ENCODE results near the gene DGUOK.

Gene DGUOK

DNA sequence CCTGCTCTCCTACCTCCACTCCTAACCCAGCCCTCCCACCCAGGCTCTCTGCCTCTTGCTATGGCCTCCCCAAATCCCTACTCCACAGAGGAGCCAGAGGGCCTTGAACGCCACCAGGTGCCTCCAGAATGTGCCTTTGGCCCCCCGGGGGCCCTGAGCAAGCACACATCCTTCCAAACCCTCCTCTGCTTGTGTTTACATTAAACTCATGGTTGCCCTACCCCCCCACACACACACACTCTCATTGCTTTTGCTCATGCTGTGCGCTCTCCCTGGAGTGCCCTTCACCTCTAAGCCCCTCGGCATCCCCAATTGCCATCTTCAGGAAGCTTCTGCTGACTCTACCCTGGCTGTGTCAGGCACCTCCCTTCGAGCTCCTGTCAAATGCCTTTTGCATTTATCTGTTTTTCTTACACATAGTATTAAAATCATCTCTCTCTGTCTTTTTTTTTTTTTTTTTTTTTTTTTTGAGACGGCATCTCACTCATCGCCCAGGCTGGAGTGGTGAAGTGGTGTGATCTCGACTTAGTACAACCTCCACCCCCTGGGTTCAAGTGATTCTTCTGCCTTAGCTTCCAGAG, 41.8 kb downstream of the DGUOK start:
- Mint-ChIP-seq H3K27me3 (no peaks in the 10 kb centered on the region), H3K36me3 (ENCODE audit: low read depth) (no peaks in the 10 kb centered on the region), H3K4me3 (no peak overlapping the region), H3K9me3 (no peaks in the 10 kb centered on the region), H3K27ac (no peak overlapping the region), H3K4me1 (ENCODE audit: low read depth) (peaks cover 72% of the 10 kb centered on the region)
- DNase-seq: no peak

- Mint-ChIP-seq H3K4me3 (no peak overlapping the region), H3K9me3 (no peaks in the 10 kb centered on the region), H3K4me1 (ENCODE audit: low read depth) (peaks cover 63% of the 10 kb centered on the region), H3K36me3 (ENCODE audit: low read depth) (no peaks in the 10 kb centered on the region), H3K27me3 (no peaks in the 10 kb centered on the region), H3K27ac (no peak overlapping the region)
- no peak for DNase-seq
Measured at GRCh38 chr2:73969356-73969755, 42.7 kb downstream of the DGUOK start.

- Mint-ChIP-seq H3K36me3 (ENCODE audit: low read depth) (no peaks in the 10 kb centered on the region), H3K27me3 (no peaks in the 10 kb centered on the region), H3K4me3 (peak overlapping the region; percentile 67), H3K27ac (peak overlapping the region; percentile 90), H3K9me3 (no peaks in the 10 kb centered on the region), H3K4me1 (ENCODE audit: low read depth) (peaks cover 55% of the 10 kb centered on the region)
- no peak for DNase-seq
Measured at GRCh38 chr2:73970141-73970803, 43.6 kb downstream of the DGUOK start.

- DNase-seq: peak; percentile 53
- H3K4me3 Mint-ChIP-seq: peak overlapping the region; percentile 67
- H3K4me1 Mint-ChIP-seq (ENCODE audit: low read depth): peaks cover 61% of the 10 kb centered on the region
- no peaks in the 10 kb centered on the region for H3K27me3 Mint-ChIP-seq
- H3K27ac Mint-ChIP-seq: peak overlapping the region; percentile 90
- no peaks in the 10 kb centered on the region for H3K9me3 Mint-ChIP-seq
- H3K36me3 Mint-ChIP-seq (ENCODE audit: low read depth): no peaks in the 10 kb centered on the region
Measured at GRCh38 chr2:73970850-73971471, 44.3 kb downstream of the DGUOK start.

DNA sequence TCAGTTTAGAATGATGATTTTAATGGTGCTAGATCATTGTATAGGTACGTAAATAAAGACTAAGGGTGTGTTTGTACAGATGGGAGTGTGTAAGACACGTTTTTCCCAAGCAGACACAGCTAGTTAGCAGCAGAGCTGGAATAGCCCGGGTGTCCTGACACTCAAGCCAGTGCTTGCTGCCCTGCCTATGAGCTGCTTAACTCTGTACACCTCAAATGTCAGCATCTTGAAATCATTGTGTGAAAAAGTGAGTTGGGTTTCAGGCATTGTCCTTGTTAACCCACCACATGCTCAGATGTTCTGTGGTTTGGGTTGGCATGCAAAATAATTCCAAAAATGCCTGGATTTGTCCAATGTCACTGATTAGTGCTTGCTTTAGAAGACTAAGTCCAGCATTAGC, 45.0 kb downstream of the DGUOK start:
- H3K4me3 Mint-ChIP-seq: peak overlapping the region; percentile 67
- no peak for DNase-seq
- peak overlapping the region; percentile 90 for H3K27ac Mint-ChIP-seq
- H3K9me3 Mint-ChIP-seq: no peaks in the 10 kb centered on the region
- H3K27me3 Mint-ChIP-seq: no peaks in the 10 kb centered on the region
- no peaks in the 10 kb centered on the region for H3K36me3 Mint-ChIP-seq (ENCODE audit: low read depth)
- peaks cover 67% of the 10 kb centered on the region for H3K4me1 Mint-ChIP-seq (ENCODE audit: low read depth)

DNA sequence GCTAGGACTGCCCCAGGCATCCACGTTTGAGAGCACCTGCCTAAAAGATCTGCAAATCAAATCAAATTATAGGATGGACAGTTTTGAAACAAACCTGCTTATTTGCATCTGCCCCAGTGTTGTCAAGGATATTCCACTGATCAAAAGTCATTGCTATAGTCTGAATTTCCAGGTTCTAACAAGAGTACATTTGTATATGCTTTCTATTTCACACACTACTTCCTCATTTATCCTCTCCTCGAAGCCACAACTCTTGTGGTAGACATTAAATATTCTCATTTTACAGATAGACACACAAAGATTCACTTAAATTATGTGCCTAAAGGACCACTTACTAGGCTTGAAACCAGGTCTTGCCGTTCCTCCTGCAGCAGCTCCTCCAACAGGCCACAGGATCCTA, 46.2 kb downstream of the DGUOK start:
- H3K27me3 Mint-ChIP-seq: no peaks in the 10 kb centered on the region
- no peak overlapping the region for H3K4me3 Mint-ChIP-seq
- no peaks in the 10 kb centered on the region for H3K9me3 Mint-ChIP-seq
- H3K27ac Mint-ChIP-seq: no peak overlapping the region
- peaks cover 73% of the 10 kb centered on the region for H3K4me1 Mint-ChIP-seq (ENCODE audit: low read depth)
- H3K36me3 Mint-ChIP-seq (ENCODE audit: low read depth): no peaks in the 10 kb centered on the region
- DNase-seq: no peak

GRCh38 chr2:73975731-73976130, 49.1 kb downstream of the DGUOK start:
- no peak overlapping the region for H3K27ac Mint-ChIP-seq

DNA sequence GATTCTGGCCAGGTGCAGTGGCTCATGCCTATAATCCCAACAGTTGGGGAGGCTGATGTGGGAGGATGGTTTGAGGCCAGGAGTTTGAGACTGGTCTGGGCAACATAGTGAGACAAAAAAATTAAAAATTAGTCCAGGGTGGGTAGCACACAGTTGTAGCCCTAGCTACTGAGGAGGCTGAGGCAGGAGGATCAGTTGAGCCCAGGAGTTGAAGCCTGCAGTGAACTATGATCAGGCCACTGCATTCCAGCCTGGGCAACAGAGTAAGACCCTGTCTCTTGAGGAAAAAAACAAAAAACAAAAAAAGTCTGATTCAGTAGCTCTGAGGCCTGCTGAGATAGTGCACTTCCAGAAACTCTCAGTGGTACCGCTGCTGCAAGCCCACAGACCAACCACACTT, 50.1 kb downstream of the DGUOK start:
- Mint-ChIP-seq H3K27me3 (no peaks in the 10 kb centered on the region), H3K36me3 (ENCODE audit: low read depth) (no peaks in the 10 kb centered on the region), H3K9me3 (no peaks in the 10 kb centered on the region), H3K4me3 (no peak overlapping the region), H3K4me1 (ENCODE audit: low read depth) (peaks cover 80% of the 10 kb centered on the region), H3K27ac (peak overlapping the region; percentile 63)
- no peak for DNase-seq

More at GRCh38 chr2:73975731-73976130, 49.1 kb downstream of the DGUOK start:
- no peaks in the 10 kb centered on the region for H3K36me3 Mint-ChIP-seq (ENCODE audit: low read depth)
- no peaks in the 10 kb centered on the region for H3K9me3 Mint-ChIP-seq
- peaks cover 80% of the 10 kb centered on the region for H3K4me1 Mint-ChIP-seq (ENCODE audit: low read depth)
- H3K27me3 Mint-ChIP-seq: no peaks in the 10 kb centered on the region
- no peak for DNase-seq
- H3K4me3 Mint-ChIP-seq: no peak overlapping the region

DNA sequence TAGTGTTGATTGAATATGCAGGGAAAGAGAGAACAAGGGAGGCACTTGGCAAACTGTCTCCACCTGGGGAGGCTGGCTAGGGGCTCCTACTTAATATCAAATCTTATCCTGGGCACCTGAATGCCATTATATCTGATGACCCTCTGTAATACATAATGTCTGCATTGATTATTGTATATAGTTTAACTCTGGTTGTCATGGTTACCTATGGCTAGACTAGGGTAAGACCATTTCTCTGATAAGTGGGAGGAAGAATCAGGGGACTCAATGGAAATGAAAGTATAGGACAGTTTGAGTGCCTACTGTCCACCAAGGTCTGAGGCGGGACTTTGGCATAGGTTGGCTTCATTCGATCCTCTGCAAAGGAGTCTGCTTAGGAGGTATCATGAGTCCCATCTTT, 50.8 kb downstream of the DGUOK start:
- Mint-ChIP-seq H3K27ac (no peak overlapping the region), H3K36me3 (ENCODE audit: low read depth) (no peaks in the 10 kb centered on the region), H3K4me1 (ENCODE audit: low read depth) (peaks cover 78% of the 10 kb centered on the region)

DNA sequence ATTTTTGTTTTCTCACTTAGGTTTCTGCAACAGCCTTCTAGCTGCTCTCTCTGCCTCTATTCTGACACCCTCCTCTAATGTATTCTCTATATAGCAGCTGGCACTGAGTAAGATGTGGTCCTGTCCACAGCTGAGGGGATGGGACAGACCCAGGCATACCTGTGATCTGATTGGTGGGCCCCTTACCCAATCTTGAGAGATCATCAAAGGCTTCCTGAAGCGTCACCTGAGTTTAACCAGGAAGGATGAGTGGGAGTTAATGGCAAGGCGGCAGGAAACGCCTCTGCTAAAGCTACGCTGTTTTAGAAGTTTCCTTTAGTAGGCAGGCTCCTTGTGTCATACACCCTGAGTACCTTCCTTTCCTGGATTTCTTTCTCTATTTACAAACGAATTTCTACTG, 52.3 kb downstream of the DGUOK start:
- H3K4me3 Mint-ChIP-seq: peak overlapping the region; percentile 82
- peak; percentile 63 for DNase-seq
- H3K36me3 Mint-ChIP-seq (ENCODE audit: low read depth): peaks cover 3% of the 10 kb centered on the region
- H3K4me1 Mint-ChIP-seq (ENCODE audit: low read depth): peaks cover 83% of the 10 kb centered on the region
- peak overlapping the region; percentile 91 for H3K27ac Mint-ChIP-seq
- no peaks in the 10 kb centered on the region for H3K27me3 Mint-ChIP-seq
- H3K9me3 Mint-ChIP-seq: no peaks in the 10 kb centered on the region

More for the DNA sequence above, 50.8 kb downstream of the DGUOK start:
- DNase-seq: no peak
- Mint-ChIP-seq H3K4me3 (no peak overlapping the region), H3K9me3 (no peaks in the 10 kb centered on the region), H3K27me3 (no peaks in the 10 kb centered on the region)

GRCh38 chr2:73979686-73980085, 53.0 kb downstream of the DGUOK start:
- no peaks in the 10 kb centered on the region for H3K27me3 Mint-ChIP-seq
- H3K9me3 Mint-ChIP-seq: no peaks in the 10 kb centered on the region
- H3K36me3 Mint-ChIP-seq (ENCODE audit: low read depth): peaks cover 3% of the 10 kb centered on the region
- H3K4me1 Mint-ChIP-seq (ENCODE audit: low read depth): peaks cover 83% of the 10 kb centered on the region
- H3K27ac Mint-ChIP-seq: peak overlapping the region; percentile 91
- peak overlapping the region; percentile 82 for H3K4me3 Mint-ChIP-seq
- no peak for DNase-seq

- peaks cover 5% of the 10 kb centered on the region for H3K36me3 Mint-ChIP-seq (ENCODE audit: low read depth)
- H3K27ac Mint-ChIP-seq: peak overlapping the region; percentile 91
- peaks cover 79% of the 10 kb centered on the region for H3K4me1 Mint-ChIP-seq (ENCODE audit: low read depth)
- DNase-seq: no peak
- no peaks in the 10 kb centered on the region for H3K27me3 Mint-ChIP-seq
- H3K9me3 Mint-ChIP-seq: no peaks in the 10 kb centered on the region
- peak overlapping the region; percentile 82 for H3K4me3 Mint-ChIP-seq
Measured at GRCh38 chr2:73980566-73980965, 53.9 kb downstream of the DGUOK start.

DNA sequence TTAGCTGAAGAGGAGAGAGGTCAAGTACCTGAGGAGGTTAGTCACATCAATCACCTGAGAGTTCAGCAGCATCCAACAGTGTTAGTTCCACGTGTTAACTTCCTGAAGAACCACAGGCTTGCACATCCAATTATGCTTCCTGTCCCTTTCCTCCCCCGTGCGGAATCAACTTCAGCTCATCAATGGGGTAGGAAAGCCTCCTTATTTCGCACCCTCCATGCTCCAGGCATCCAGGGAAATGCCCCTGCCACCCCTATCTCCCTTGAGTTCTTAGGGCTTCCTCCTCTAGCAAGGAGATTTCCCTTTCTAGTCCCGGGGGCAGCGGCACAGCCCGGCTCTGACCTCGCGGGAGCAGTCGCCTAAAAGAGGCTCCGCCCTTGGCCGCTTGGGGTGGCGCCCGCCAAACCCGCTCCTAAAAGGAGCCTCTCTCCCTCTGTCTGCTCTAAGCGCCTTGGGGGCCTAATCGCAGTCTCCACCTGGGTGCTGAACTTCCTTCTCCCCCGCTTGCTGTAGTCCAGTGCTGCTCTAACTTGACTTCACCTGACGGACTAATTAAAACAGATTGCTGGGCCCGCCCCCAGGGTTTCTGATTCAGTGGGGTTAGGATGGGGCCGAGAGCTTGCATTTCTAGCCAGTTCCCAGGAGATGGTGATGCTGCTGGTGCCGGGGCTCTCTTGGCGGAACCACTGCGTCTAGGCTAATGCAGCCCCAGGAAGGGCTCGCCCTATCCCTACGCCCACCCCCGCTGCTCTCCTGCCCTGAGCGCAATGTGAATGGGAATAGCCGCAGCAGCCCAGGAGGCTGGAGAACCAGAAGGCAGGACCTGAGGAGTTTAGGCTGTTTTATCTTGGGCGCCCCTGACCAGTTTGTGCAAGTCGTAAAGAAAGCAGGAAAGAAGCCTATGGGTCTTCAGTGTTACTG, 54.7 kb downstream of the DGUOK start:
- DNase-seq: peak; percentile 65
- Mint-ChIP-seq H3K27ac (peak overlapping the region; percentile 79), H3K4me1 (ENCODE audit: low read depth) (peaks cover 79% of the 10 kb centered on the region), H3K27me3 (no peaks in the 10 kb centered on the region), H3K4me3 (peak overlapping the region; percentile 82), H3K9me3 (no peaks in the 10 kb centered on the region), H3K36me3 (ENCODE audit: low read depth) (peaks cover 12% of the 10 kb centered on the region)

GRCh38 chr2:73982140-73982617, 55.5 kb downstream of the DGUOK start:
- Mint-ChIP-seq H3K9me3 (no peaks in the 10 kb centered on the region), H3K36me3 (ENCODE audit: low read depth) (peaks cover 21% of the 10 kb centered on the region), H3K4me1 (ENCODE audit: low read depth) (peaks cover 79% of the 10 kb centered on the region), H3K27me3 (no peaks in the 10 kb centered on the region), H3K27ac (no peak overlapping the region), H3K4me3 (no peak overlapping the region)
- no peak for DNase-seq
